Measurements from ENCODE around the gene CBARP. TPM values are rescaled to one million over a fixed set of nuclear protein-coding genes. Genes with fewer than 3 reads are reported as not detected.
A peak's percentile ranks its signal among the peaks of the same experiment; 100 is the strongest.

Gene CBARP
- polyA plus RNA-seq, 1 of the 3 experiments (the other 2 are of a cell fraction): 5.1 TPM

DNA sequence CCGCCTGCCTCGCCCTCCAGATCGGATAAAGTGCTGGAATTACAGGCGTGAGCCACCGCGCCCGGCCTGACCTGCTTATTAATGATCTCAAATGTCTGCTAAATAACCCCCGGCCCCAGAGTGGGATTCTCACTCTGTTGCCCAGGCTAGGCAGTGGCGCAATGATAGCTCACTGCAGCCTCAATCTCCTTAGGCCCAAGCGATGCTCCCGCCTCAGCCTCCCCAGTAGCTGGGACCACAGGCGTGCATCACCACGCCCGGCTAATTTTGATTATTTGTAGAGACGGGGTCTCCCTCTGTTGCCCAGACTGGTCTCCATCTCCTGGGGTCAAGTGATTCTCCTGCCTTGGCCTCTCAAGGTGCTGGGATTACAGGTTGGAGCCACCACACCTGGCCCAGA, 3.1 kb upstream of the CBARP start:
- H3K4me1 ChIP-seq (ENCODE audit: control insufficient read depth in 1 of 2, insufficient read depth in 2 of 2, low read depth in 1 of 2, low read length in 1 of 2): peaks cover 22 to 50% of the 10 kb centered on the region in 2 experiments; a peak in 3 of 4 replicates
- peaks cover 37% of the 10 kb centered on the region for H3K79me2 ChIP-seq (ENCODE audit: insufficient read depth)
- H3K4me3 ChIP-seq (ENCODE audit: low read depth in 2 of 2, low read length in 1 of 2): peak overlapping the region in 1 of 2 experiments; percentile 91; a peak in 1 of 4 replicates
- WGBS (ENCODE audit: low lambda C conversion rate): 85% methylated on average over 15 of the region's 15 CpGs
- H3K27me3 ChIP-seq (ENCODE audit: insufficient read depth): no peaks in the 10 kb centered on the region
- no peaks in the 10 kb centered on the region for H3K9me3 ChIP-seq
- TF ChIP-seq FOXJ3 (CRISPR knock-in tag; IDR thresholded peaks at IDR 0.05) (no peak), RCOR1 (IDR thresholded peaks at IDR 0.05; ENCODE audit: low read length) (no peak), SMC3 (IDR thresholded peaks at IDR 0.05; ENCODE audit: low read depth, low read length) (no peak), PBX3 (IDR thresholded peaks at IDR 0.05) (no peak), SIN3A (IDR thresholded peaks at IDR 0.05; ENCODE audit: borderline replicate concordance, low read depth, low read length) (no peak), CTCF (IDR thresholded peaks at IDR 0.05) (no peak), YY1 (IDR thresholded peaks at IDR 0.05; ENCODE audit: low read depth) (no peak), MEF2A (IDR thresholded peaks at IDR 0.05; ENCODE audit: borderline replicate concordance, low read depth) (no peak), RAD21 (IDR thresholded peaks at IDR 0.05; ENCODE audit: low read length) (no peak), NRF1 (IDR thresholded peaks at IDR 0.05; ENCODE audit: low read depth, low read length) (no peak), EP300 (IDR thresholded peaks at IDR 0.05; ENCODE audit: borderline replicate concordance in 1 of 2, low read depth in 1 of 2, low read length in 1 of 2) (no peak), JUND (IDR thresholded peaks at IDR 0.05) (no peak), POLR2AphosphoS5 (IDR thresholded peaks at IDR 0.05; ENCODE audit: low read depth, low read length) (no peak), USF2 (IDR thresholded peaks at IDR 0.05; ENCODE audit: borderline replicate concordance, low read depth, low read length) (no peak)
- TF ChIP-seq, protein P1, sequence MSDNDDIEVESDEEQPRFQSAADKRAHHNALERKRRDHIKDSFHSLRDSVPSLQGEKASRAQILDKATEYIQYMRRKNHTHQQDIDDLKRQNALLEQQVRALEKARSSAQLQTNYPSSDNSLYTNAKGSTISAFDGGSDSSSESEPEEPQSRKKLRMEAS (IDR thresholded peaks at IDR 0.05; ENCODE audit: low read depth): no peak
- TF ChIP-seq, protein P2, sequence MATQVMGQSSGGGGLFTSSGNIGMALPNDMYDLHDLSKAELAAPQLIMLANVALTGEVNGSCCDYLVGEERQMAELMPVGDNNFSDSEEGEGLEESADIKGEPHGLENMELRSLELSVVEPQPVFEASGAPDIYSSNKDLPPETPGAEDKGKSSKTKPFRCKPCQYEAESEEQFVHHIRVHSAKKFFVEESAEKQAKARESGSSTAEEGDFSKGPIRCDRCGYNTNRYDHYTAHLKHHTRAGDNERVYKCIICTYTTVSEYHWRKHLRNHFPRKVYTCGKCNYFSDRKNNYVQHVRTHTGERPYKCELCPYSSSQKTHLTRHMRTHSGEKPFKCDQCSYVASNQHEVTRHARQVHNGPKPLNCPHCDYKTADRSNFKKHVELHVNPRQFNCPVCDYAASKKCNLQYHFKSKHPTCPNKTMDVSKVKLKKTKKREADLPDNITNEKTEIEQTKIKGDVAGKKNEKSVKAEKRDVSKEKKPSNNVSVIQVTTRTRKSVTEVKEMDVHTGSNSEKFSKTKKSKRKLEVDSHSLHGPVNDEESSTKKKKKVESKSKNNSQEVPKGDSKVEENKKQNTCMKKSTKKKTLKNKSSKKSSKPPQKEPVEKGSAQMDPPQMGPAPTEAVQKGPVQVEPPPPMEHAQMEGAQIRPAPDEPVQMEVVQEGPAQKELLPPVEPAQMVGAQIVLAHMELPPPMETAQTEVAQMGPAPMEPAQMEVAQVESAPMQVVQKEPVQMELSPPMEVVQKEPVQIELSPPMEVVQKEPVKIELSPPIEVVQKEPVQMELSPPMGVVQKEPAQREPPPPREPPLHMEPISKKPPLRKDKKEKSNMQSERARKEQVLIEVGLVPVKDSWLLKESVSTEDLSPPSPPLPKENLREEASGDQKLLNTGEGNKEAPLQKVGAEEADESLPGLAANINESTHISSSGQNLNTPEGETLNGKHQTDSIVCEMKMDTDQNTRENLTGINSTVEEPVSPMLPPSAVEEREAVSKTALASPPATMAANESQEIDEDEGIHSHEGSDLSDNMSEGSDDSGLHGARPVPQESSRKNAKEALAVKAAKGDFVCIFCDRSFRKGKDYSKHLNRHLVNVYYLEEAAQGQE (IDR thresholded peaks at IDR 0.05; ENCODE audit: low read depth, low read length): no peak
- TF ChIP-seq, protein P3, sequence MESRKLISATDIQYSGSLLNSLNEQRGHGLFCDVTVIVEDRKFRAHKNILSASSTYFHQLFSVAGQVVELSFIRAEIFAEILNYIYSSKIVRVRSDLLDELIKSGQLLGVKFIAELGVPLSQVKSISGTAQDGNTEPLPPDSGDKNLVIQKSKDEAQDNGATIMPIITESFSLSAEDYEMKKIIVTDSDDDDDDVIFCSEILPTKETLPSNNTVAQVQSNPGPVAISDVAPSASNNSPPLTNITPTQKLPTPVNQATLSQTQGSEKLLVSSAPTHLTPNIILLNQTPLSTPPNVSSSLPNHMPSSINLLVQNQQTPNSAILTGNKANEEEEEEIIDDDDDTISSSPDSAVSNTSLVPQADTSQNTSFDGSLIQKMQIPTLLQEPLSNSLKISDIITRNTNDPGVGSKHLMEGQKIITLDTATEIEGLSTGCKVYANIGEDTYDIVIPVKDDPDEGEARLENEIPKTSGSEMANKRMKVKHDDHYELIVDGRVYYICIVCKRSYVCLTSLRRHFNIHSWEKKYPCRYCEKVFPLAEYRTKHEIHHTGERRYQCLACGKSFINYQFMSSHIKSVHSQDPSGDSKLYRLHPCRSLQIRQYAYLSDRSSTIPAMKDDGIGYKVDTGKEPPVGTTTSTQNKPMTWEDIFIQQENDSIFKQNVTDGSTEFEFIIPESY (IDR thresholded peaks at IDR 0.05; ENCODE audit: borderline replicate concordance, low read depth): no peak
- no peaks in the 10 kb centered on the region for H3K36me3 ChIP-seq (replicated peaks in 1 of 2; ENCODE audit: control insufficient read depth in 1 of 2, insufficient read depth in 2 of 2, low read length in 1 of 2)
- POLR2A ChIA-PET: interaction anchor here (0.9 to 4.3 kb wide), 4 partner anchors 12 to 215 kb away, joined by 3 to 49 read pairs (median 5); partner anchors contain the start of gene CIRBP
- DNase-seq: no peak
- peaks cover 39% of the 10 kb centered on the region for H3F3A ChIP-seq (replicated peaks; ENCODE audit: insufficient read depth)
- H3K4me2 ChIP-seq: peak overlapping the region; percentile 99
- H4K20me1 ChIP-seq (ENCODE audit: insufficient read depth): peaks cover 11% of the 10 kb centered on the region; the same call in 1 of the 2 replicates
- H3K9me2 ChIP-seq: no peaks in the 10 kb centered on the region
- peak overlapping the region in 1 of 2 experiments; percentile 55; a peak in 2 of 4 replicates for H3K27ac ChIP-seq (ENCODE audit: low read depth in 2 of 2, low read length in 1 of 2)
- H2AFZ ChIP-seq (ENCODE audit: low read depth): no peak overlapping the region
- H3K9ac ChIP-seq: no peak overlapping the region
- CTCF ChIA-PET: interaction anchor here (0.8 to 9.7 kb wide), 23 partner anchors 13 to 320 kb away, joined by 3 to 594 read pairs (median 4); partner anchors contain the start of gene CIRBP

All from SK-N-SH (cell line).